22Rv1 (cell line): ENCODE data around the gene LMBR1.

Source experiments
- CTCF ChIP-seq: fragments of 450-650 bp; IDR thresholded peaks from 2 replicates; pipeline ENCODE4 v1.5.1; 2017; ENCODE audit warnings: mild to moderate bottlenecking
- ZFX ChIP-seq: fragments of 450-650 bp; IDR thresholded peaks from 2 replicates; pipeline ENCODE4 v1.6.1; 2017; ENCODE audit warnings: antibody characterized with exemption, borderline replicate concordance

DNA sequence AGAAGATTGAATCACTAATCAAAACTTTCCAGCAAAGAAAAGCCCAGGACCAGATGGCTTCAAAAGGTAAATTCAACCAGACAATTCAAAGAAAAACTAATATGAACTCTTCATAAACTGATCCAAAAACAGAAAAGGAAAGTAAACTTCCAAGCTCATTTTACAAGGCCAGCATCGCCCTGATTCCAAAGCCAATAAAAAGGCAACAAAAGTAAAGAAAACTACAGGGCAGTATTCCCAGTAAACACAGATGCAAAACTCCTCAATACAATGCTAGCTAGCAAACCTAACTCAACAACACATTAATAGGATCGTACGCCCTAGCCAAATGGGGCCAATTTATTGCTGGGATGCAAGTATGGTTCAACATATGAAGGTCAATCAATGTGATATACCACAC is 199.4 kb downstream of the LMBR1 start:
- TF ChIP-seq CTCF, result no peak
- no peak for TF ChIP-seq ZFX
